Measurements from ENCODE around the gene FOXI3.
"Not testable (repeated sequence)": the region's sequence is repeated elsewhere in the genome, so short reads cannot be mapped to it uniquely, and the experiment has no call there.

FOXI3 gene

DNA sequence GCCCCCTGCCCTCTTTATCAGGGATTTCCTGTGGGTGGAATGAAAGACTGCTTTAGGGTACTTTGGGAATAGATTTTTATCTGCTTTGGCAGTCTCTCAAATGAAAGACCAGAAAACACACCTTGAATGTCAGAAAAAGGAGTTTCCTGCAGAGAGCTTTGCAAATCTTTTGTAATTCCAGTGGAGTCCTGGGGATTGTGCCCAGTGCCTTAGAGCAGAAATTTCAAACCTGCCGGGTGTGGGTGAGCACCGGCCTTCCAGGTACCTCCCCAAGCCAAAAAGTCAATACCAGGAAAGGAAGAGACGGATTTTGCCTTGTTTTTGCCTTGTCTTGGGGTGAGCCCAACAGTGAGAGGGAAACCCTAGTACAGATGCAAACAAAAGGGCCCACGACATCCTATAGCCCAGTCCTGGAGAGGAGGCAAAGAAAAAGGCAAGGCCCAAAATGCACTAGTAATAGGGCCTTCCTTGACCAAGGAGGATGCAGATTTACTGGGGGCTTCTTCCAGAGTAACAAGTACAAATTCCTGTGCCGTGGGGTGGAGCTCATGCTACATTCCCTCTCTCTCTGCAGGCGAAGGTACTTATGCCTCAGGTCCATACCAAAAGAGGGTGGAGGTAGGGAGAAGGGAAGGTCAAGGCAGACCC is 36.4 kb downstream of the FOXI3 start:
- Histone ChIP-seq H3K36me3 (ENCODE audit: control insufficient read depth in 2 of 2, insufficient read depth in 1 of 2, low read length in 2 of 2) (no peaks in the 10 kb centered on the region), H3K9me3 (ENCODE audit: control insufficient read depth, insufficient read depth, low read depth, low read length) (no peaks in the 10 kb centered on the region), H3K4me3 (ENCODE audit: low read depth, low read length) (no peak overlapping the region), H3K4me1 (ENCODE audit: control insufficient read depth, insufficient read depth, low read length) (no peaks in the 10 kb centered on the region), H3K27ac (ENCODE audit: extremely low read depth, low read depth, low read length) (no peak overlapping the region)
- CTCF ChIA-PET = interaction anchor here (0.6 to 0.8 kb wide), 2 partner anchors 39 to 66 kb away, joined by 3 read pairs; no protein-coding TSS in a partner anchor
- POLR2A ChIA-PET = no interaction called here
- TF ChIP-seq, protein P1, sequence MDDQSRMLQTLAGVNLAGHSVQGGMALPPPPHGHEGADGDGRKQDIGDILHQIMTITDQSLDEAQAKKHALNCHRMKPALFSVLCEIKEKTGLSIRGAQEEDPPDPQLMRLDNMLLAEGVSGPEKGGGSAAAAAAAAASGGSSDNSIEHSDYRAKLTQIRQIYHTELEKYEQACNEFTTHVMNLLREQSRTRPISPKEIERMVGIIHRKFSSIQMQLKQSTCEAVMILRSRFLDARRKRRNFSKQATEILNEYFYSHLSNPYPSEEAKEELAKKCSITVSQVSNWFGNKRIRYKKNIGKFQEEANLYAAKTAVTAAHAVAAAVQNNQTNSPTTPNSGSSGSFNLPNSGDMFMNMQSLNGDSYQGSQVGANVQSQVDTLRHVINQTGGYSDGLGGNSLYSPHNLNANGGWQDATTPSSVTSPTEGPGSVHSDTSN (CRISPR knock-in tag; IDR thresholded peaks at IDR 0.05) = no peak
- no peak for TF ChIP-seq ZNF561 (tag by site-specific recombination; IDR thresholded peaks at IDR 0.05; ENCODE audit: borderline replicate concordance)

DNA sequence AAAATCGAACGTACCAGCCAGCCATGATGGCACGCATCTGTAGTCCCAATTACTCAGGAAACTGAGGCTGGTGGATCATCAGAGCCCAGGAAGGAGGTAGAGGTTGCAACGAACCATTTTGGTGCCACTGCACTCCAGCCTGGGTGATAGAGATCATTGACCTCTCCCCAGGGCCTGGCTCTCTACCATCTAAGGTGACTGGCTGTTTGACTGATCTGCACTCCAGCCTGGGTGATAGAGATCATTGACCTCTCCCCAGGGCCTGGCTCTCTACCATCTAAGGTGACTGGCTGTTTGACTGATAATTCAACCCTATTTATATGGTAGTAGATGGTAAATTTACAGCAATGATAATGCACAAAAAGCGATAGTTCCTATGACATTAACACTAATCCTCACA is 43.6 kb downstream of the FOXI3 start:
- H3K4me1 ChIP-seq (ENCODE audit: control insufficient read depth, insufficient read depth, low read length); H3K9me3 ChIP-seq (ENCODE audit: control insufficient read depth, insufficient read depth, low read depth, low read length); H3K4me3 ChIP-seq (ENCODE audit: low read depth, low read length); H3K36me3 ChIP-seq (ENCODE audit: control insufficient read depth in 2 of 2, insufficient read depth in 1 of 2, low read length in 2 of 2); H3K27ac ChIP-seq (ENCODE audit: extremely low read depth, low read depth, low read length); POLR2A ChIA-PET; CTCF ChIA-PET: not testable (repeated sequence)

DNA sequence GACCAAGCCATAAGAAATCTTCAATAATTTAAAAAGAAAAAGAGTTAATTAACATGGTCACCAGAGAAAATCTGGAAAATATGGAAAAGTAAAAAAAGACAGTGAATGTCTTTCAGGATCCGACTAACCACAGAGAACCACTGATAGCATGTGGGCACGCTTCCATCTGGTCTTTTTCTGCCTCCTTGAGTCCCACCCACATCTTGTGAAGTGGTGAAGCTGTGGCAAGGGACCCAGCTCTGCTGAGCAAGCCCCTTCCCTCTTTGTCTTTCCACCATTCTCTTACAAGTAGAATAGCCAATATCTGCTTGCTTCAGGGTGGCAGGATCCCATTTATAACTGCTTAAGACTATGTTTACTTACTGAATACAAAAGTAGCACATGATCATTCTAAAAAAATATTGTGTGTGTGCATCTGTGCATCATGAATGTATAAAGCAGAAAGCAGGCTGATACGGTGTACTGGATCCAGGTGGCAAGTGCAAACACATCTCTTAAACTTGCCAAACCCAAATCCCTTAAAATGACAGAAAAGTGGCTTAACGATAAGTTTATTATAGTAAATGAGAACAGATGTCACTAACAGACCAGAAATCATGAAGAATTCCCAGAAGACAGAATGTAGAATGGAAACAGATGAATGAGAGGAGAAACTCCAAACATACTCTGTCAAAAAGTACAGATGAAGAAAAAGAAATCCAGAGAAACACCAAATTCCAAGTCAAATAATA is 52.3 kb downstream of the FOXI3 start:
- Histone ChIP-seq H3K9me3 (ENCODE audit: control insufficient read depth, insufficient read depth, low read depth, low read length) (no peaks in the 10 kb centered on the region), H3K36me3 (ENCODE audit: control insufficient read depth in 2 of 2, insufficient read depth in 1 of 2, low read length in 2 of 2) (no peaks in the 10 kb centered on the region), H3K4me1 (ENCODE audit: control insufficient read depth, insufficient read depth, low read length) (no peaks in the 10 kb centered on the region), H3K27ac (ENCODE audit: extremely low read depth, low read depth, low read length) (no peak overlapping the region), H3K4me3 (ENCODE audit: low read depth, low read length) (no peak overlapping the region)
- ChIA-PET CTCF (no interaction called here), POLR2A (no interaction called here)
- TF ChIP-seq SETDB1 (IDR thresholded peaks at IDR 0.05; ENCODE audit: insufficient read length, low read length) (no peak), ZNF341 (tag by site-specific recombination; IDR thresholded peaks at IDR 0.05; ENCODE audit: low read depth) (no peak), OVOL3 (tag by site-specific recombination; IDR thresholded peaks at IDR 0.05) (no peak), ZNF23 (tag by site-specific recombination; IDR thresholded peaks at IDR 0.05; ENCODE audit: borderline replicate concordance) (no peak), REPIN1 (tag by site-specific recombination; IDR thresholded peaks at IDR 0.05; ENCODE audit: low read depth) (no peak), ZNF555 (tag by site-specific recombination; conservative IDR thresholded peaks at IDR 0.05) (no peak), ZNF16 (tag by site-specific recombination; IDR thresholded peaks at IDR 0.05; ENCODE audit: low read depth) (no peak)
- TF ChIP-seq, protein P2, sequence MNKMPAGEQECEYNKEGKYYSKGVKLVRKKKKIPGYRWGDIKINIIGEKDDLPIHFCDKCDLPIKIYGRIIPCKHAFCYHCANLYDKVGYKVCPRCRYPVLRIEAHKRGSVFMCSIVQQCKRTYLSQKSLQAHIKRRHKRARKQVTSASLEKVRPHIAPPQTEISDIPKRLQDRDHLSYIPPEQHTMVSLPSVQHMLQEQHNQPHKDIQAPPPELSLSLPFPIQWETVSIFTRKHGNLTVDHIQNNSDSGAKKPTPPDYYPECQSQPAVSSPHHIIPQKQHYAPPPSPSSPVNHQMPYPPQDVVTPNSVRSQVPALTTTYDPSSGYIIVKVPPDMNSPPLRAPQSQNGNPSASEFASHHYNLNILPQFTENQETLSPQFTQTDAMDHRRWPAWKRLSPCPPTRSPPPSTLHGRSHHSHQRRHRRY (tag by site-specific recombination; IDR thresholded peaks at IDR 0.05) = no peak

DNA sequence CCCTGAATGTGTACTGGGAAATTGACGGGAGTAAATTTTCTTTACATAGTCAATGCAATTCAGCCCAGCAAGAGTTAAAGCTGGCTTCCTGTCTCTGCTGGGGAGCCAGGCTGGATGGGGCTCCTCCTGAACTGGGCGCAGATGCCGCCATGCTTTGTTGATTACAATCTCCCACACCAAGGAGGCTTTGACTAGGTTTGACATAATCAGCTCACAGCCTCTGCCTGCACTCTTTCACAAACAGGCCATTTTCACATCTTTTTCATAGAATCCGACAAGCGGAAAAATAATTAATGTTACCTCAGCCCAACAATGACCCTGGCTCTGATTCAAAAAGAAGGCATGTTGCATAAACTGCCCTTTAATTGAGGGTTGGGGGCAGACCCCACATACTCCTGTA is 54.3 kb downstream of the FOXI3 start:
- H3K27ac ChIP-seq (ENCODE audit: extremely low read depth, low read depth, low read length) = no peak overlapping the region
- ChIA-PET CTCF (no interaction called here), POLR2A (no interaction called here)
- H3K4me1 ChIP-seq (ENCODE audit: control insufficient read depth, insufficient read depth, low read length) = no peaks in the 10 kb centered on the region
- no peak overlapping the region for H3K4me3 ChIP-seq (ENCODE audit: low read depth, low read length)
- no peaks in the 10 kb centered on the region for H3K9me3 ChIP-seq (ENCODE audit: control insufficient read depth, insufficient read depth, low read depth, low read length)
- TF ChIP-seq ZSCAN16 (tag by site-specific recombination; IDR thresholded peaks at IDR 0.05) (no peak), ZNF302 (tag by site-specific recombination; IDR thresholded peaks at IDR 0.05; ENCODE audit: low read depth) (no peak)
- no peaks in the 10 kb centered on the region for H3K36me3 ChIP-seq (ENCODE audit: control insufficient read depth in 2 of 2, insufficient read depth in 1 of 2, low read length in 2 of 2)
